GM21390 (cell line): ENCODE measurements around the gene MTMR4.
"Not testable (repeated sequence)": the region's sequence is repeated elsewhere in the genome, so short reads cannot be mapped to it uniquely, and the experiment has no call there.

ENCODE experiments used
- ATAC-seq: cut with Tn5 transposase; IDR thresholded peaks from one replicate; pipeline ENCODE4 v1.9.1; 2021; ENCODE audit not compliant: unreplicated experiment

The MTMR4 gene

GRCh38 chr17:58527306-58527705 lies 12.9 kb upstream of the MTMR4 start:
- ATAC-seq, result no peak

- no peak for ATAC-seq
These were observed 10.8 kb upstream of the MTMR4 start for GRCh38 chr17:58525239-58525638.

GRCh38 chr17:58521680-58522079 lies 7.2 kb upstream of the MTMR4 start:
- ATAC-seq, result no peak

GRCh38 chr17:58520843-58521430 lies 6.5 kb upstream of the MTMR4 start:
- ATAC-seq, result no peak

- peak; percentile 84 for ATAC-seq
These were observed 3.6 kb upstream of the MTMR4 start for GRCh38 chr17:58517928-58518609.

- no peak for ATAC-seq
These were observed 3.0 kb upstream of the MTMR4 start for GRCh38 chr17:58517378-58517927.

- ATAC-seq, result no peak
These were observed 2.4 kb upstream of the MTMR4 start for GRCh38 chr17:58516644-58517377.

GRCh38 chr17:58515286-58515685 lies 848 bp upstream of the MTMR4 start:
- no peak for ATAC-seq

- ATAC-seq, result no peak
These were observed 326 bp upstream of the MTMR4 start for GRCh38 chr17:58514770-58515157.

GRCh38 chr17:58513267-58513964 lies 1.0 kb downstream of the MTMR4 start:
- no peak for ATAC-seq

- no peak for ATAC-seq
These were observed 4.4 kb downstream of the MTMR4 start for GRCh38 chr17:58510075-58510474.

- no peak for ATAC-seq
These were observed 5.9 kb downstream of the MTMR4 start for GRCh38 chr17:58508341-58509067.

- ATAC-seq, result no peak
These were observed 7.3 kb downstream of the MTMR4 start for GRCh38 chr17:58507123-58507634.

GRCh38 chr17:58506354-58507080 lies 7.9 kb downstream of the MTMR4 start:
- ATAC-seq, result no peak

- ATAC-seq, result peak; percentile 91
These were observed 9.5 kb downstream of the MTMR4 start for GRCh38 chr17:58504826-58505351.

- ATAC-seq, result no peak
These were observed 10.6 kb downstream of the MTMR4 start for GRCh38 chr17:58503866-58504265.

- ATAC-seq, result not testable (repeated sequence)
These were observed 11.3 kb downstream of the MTMR4 start for GRCh38 chr17:58503134-58503533.

GRCh38 chr17:58501451-58501850 lies 13.0 kb downstream of the MTMR4 start:
- no peak for ATAC-seq

- no peak for ATAC-seq
These were observed 16.1 kb downstream of the MTMR4 start for GRCh38 chr17:58498177-58498828.
